Measurements from ENCODE around the gene NOM1.

Gene NOM1

DNA sequence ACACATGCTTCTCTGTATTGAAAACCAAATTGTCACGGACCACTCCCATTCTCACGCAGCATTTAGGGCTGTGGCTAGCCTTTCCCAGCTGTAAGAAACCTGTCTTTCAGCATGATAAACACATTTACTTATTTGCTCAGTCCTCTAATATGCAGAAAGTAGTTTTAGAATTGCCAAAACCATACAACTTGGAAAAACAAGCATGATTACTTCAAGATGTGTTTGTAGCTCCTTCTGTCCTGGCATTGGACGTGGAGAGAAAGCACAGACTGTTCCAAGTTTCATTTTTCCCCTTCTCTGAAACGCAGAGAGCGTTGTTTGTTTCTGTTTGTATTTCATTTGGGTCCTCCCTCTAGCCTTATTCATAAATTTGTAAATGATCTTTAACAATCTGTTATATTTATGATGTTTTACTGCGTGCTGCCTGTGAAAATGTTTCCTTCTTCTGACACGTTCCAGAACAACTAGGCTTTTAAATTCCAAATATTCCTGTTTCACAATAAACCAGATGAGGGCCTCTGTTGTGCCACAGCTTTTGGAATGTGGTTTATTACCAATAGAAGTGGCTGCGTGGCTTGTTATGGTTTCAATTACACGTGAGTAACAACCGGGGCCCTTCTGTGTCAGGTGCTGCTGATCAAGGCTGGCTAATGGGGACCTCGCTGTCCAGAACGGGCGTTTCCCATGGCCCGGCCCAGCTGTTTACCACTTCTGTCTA, 34.8 kb downstream of the NOM1 start:
- DNase-seq, result no peak

DNA sequence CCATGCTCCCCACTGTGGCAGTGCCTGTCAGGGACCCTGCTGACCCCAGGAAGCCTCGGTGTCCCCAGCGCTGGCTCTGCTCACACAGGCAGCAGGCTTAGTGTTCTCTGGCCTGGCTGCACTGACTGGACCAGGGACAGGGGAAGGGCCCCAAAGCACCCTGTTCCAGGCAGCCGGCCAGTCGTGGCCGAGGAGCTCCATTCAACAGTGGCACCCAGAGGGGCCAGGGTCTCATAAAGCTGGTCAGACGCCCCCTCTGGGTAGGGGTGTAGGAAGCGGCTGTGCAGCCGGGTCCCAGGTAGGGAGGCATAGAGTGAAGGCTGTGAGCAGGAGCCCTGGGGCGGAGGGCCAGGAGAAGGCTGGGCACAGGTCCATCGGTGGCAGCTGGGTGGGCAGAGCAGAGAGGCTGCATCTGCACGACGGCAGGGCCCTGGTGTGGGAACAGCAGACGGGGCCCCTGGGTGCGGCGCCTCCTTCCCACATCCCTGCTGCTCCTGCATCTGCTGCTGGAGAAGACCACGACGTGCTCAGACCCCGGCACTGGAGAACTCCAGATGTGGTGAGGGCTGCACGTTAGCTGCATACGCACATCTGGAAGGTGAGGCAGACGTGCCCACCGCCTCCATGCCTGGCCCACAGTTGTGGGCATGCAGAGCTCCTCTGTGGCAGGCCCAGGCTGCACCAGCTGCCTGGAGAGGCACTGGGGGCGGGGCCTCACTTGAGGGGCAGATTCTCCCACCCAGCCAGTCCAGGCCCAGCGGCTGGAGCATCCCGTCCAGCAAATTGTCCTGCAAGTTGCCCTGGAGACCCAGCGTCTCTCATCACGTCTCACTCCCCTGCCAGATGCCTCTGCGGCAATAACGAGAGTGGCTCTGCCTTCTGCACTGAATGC, 35.8 kb downstream of the NOM1 start:
- DNase-seq, result no peak

DNA sequence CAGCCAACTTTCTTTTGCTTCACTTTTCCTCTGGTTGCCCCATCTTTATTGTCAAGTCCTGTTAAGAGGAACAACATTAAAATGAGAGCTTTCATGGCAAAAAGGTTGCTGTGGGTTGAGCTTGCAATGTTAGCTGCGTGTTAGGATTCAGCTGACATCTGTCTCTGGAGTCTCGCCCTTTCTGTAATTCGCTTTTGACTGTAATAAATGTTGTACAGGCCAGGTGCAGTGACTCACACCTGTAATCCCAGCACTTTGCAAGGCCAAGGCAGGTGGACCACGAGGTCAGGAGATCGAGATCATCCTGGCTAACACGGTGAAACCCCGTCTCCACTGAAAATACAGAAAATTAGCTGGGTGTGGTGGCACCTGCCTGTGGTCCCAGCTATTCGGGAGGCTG, 36.9 kb downstream of the NOM1 start:
- no peak for DNase-seq

DNA sequence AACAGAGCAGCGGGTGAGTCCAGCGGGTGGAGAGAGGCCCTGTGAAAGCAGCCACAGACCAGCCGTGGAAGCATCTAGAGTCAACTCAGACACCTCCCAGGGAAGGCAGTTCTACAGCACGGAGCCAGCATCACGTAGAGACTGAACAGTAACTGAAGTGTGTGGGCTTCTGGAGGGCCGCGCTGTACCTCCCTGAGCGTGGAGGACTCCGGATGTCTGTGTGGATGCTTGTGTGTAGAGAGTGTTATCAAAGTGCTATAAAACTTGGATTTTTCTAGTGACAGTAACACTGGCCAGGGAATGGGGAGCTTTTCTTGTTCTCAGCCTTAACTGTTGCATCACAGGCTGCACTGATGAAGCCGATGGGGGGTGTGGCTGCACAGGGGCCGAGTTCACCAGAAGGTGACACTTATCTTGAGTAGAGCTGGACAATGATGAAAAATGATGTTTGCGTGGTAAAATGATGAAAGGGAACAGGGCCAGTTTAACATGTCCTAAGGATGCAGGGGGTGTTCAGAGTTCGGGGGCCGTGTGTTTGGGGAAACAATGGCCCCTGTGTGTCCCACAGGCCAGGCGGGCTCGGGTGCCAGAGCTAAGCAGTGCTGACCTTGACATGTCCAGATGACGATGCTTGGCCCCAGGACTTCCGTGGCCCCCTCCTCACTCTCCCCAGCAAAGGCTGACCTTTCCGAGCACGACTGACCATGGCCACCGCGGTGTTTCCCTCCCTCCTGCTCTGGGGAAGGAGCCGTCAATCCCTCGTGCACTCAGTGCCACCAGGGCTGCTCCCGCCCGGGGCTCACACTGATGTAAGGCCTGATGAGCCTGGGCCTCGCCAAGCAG, 39.1 kb downstream of the NOM1 start:
- no peak for DNase-seq

DNA sequence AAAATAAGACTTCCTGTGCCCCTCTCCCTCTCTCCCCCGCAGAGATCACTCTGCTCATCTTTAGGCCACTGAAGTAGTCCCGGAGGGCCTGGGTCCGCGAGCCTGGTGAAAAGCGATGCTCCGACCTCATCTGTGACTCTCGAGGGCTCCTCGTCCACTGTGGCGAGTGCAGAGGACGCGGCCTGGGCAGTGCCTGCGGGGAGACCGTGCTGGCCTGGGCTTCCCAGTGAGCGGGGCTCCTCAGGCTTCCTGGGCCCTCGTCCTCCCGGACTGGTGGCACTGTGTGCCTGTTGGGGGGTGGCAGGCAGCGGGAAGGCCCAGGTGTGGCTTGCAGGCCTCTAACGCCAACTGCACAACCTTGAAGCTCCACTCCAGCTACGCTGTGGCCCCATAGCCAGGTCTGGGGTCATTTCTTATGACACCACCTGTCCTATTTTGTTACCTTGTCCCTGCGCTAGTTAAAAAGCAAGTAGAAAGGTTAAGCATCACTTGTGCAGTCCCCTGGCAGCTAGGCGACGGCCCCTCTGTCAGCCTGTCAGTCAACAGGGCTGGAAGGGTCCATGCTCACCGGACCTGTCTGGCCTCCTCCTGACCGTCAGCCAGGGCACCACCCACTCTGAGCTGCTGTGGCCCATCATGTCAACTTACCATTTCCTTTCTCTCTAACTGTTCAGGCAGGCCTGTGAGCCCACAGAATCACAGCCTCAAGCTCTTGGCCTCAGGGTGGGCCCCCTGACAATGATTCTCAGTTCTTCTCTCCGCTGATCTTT, 40.4 kb downstream of the NOM1 start:
- no peak for DNase-seq

DNA sequence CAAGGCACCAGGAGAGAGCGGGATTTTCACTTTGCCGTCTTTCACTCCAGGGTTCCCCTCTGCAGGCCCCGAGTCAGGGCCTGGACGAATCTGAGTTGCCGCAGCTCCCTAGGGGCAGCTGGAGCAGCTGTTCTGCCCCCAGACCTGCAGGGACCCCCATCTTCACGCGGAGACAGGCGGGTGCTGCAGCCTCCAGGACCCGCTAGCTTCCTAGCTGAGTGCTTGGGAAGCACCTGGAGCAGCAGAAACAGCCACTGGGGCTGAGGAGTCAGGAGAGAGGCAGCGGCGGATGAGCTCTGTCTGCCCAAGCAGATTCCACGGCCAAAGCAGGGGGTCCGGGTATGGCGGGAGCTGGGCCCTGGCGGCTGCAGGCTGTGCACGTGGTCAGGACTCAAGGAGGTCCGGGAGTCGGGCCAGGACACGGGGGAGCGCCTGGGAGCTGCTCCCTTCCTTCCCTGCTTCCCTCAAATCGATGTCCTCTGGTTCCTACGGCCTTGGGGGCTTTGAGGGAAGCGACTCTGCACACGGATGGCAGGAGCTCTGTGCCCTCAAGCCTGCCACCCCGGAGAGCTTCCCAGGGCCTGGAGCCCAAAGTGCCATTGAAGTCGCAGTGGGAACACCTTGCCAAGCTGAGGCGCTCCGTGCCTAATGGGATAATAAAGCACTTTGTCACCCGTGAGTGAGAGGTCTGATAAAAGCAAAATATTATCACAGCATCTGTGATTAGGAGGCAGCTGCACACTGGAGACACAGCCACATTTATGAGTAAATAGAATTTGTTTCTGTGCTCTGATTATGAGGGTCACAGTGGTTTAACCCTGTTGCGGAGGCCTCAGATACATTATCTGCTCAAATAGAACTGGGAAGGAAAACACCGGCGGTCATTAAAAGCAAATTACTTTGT, 43.8 kb downstream of the NOM1 start:
- no peak for DNase-seq

DNA sequence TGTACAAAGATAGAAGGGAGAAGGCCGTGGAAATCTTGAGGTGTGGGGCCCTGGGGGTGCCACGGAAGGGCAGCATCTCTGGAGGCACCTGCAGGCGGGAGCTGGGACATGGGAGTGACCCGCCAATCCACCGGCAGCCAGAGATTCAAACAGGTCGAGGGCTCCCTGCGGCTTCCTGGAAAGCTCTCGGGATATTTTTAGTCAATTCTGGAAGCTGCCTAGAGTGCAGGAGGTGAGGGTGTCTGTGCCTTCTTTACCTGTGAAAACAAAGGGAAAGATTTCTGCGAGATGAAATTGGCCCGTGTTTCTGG, 44.4 kb downstream of the NOM1 start:
- no peak for DNase-seq

DNA sequence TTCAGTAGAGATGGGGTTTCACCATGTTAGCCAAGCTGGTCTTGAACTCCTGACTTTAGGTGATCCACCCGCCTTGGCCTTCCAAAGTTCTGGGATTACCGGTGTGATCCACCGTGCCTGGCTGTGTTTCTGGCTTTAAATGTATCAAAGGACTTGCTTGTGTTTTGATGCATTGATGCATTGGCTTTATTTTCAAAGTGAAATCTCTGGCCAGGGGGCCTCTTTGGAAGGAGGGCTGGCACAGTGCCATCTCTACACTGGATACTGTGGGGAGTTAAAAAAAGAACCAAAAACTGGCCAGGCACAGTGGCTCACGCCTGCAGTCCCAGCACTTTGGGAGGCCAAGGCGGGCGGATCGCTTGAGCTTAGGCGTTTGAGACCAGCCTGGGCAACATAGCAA, 44.9 kb downstream of the NOM1 start:
- DNase-seq, result no peak

DNA sequence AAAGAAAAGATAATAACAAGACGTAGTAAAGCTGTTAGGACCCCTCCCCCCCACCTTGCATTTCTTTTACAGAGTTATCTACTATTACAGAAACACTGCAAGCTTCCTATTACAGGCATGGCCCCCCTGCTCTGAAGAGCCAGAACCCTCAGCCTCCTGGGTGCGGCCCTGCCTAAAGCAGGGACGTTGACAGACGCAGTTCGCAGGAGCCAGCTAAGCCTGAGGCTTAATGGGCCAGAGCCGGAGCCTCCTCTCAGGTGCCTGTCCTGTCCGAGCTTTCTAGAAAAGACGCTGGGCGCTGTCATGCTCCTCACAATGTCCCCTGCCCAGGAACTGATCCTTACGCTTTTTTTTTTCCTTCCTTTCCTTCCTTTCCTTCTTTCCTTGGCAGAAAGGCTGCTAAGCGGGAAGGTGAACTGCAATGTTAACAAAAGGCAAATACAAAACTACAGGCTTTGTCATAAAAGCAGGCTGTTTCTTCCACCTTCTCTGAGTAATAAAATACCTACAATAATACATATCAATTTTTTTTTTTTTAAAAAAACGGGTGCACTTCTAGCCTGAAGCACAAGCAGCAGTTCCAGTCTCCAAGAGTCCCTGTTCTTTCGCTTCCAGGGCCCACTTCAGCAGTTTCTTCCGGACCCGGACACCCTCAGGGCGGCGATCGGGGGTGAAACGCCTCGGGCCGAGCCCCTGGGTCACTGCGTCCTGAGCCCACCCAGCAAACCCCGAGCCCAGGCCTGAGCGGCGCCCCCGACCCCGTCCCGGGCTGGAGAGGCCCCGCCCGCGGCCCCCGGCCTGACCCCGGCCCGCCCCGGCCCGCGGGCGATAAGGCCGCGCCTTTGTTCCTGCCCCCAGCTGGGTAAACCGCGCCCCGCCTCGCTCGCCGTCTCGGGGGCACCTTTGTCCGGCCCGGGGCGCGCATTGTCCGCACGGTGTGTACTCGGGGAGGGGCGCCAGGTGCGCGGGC, 49.8 kb downstream of the NOM1 start:
- DNase-seq, result no peak

DNA sequence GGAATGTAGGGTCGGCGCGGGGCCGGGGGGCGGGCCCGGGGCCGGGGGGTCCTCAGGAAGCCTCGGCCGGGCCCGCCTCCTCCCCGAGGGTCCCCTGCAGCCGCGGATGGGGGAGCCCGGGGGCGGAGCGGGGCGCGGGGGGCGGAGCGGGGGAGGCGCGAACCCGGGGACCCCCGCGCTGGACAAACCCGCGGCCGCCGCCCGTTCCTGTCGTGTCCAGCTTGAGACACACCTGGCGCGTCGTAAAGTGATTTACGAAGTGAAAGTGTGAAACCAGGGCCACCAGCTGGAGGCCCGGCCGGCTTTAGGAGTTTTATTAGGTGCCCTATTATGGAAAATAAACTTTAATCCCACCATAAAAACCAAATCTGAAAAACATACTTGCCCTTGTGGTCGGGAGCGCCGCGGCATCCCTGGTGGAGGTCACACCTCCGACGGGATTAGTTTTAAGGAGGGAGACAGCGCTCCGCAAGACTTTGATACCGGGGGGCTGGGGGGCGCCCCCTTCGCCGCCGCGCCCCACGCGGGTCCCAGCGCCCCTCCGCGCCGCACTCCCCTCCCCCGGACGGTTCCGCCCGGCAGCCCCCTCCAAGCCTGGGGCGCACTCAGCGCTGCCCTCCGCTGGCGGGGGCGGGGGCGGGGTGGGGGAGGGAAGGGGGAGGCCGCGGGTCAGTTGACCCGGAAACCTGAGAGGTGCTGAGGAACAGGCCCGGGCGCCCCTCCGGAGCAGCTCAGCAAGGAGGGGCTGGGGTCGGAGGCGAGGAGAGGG, 50.6 kb downstream of the NOM1 start:
- no peak for DNase-seq

DNA sequence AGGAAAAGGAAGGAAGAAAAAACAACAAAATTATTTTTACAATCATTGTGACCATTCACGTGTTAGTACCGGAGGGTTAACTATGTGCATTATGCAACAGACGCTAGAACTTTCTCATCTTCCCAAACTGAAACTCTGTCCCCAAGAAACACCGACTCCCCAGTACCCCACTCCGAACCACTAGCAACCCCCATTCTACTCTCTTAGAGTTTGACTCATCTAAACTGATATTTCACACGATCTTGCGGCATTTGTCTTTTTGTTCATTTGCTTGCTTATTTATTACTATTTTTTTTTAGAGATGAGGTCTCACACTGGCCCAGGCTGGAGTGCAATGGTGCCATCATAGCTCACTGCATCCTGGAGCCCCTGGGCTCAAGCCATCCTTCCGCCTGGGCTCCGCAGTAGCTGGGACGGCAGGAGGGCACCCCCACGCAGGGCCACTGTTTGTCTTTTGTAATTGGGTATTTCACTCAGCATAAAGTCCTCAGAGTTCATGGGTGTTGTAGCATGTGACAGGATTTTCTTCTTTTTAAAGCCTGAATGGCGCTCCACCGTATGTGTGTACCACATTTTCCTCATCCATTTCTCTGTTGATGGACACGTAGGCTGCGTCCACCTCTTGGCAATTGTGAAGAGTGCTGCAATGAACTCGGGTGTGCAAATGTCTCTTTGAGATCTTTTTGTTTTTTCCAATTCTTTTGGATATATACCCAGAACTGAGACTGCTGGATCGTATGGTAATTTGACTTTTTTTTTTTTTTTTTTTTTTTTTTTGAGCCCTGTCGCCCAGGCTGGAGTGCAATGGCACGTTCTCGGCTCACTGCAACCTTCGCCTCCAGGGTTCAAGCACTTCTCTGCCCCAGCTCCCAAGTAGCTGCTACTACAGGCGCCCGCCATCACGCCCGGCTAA, 51.5 kb downstream of the NOM1 start:
- DNase-seq, result no peak

DNA sequence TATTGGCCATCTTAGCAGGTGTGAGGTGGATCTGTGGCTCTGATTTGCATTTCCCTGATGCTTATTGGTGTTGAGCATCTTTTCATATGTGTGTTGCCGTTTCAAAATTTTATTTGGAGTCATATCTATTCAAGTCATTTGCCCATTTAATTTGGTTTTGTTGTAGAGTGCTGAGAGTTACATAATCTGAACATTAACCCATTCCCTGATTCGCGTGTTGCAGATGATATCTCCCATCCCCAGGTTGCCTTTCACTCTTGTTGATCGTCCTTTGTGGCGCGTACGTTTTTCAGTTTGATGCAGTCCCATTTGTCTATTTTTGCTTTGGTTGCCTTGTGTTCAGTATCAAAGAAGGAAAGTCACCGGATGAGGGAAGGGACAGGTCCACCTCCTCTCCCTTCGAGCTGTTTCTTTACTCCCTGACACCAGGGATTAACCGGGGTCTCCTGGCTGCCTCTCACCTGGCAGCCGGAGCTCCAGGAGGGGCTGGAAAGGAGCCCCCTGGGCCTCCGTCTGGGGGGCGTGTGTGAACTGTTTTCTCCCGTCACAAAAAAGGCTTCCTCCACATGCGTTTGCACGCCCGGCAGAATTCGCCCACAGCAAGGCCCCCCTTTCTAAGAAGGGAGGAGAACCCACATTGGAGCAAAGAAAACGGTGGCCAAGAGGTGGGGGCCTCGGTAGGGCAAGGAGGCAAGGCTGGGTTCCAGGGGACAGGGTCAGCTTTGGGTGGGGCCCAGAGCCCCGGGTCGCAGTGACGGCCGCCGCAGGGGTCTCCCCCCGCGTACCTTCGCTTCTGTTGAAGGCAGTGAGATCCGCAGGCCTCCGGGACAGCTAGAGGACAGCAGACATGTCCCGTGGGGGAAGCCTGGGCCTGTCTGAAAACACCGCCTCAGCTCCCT, 52.7 kb downstream of the NOM1 start:
- no peak for DNase-seq

DNA sequence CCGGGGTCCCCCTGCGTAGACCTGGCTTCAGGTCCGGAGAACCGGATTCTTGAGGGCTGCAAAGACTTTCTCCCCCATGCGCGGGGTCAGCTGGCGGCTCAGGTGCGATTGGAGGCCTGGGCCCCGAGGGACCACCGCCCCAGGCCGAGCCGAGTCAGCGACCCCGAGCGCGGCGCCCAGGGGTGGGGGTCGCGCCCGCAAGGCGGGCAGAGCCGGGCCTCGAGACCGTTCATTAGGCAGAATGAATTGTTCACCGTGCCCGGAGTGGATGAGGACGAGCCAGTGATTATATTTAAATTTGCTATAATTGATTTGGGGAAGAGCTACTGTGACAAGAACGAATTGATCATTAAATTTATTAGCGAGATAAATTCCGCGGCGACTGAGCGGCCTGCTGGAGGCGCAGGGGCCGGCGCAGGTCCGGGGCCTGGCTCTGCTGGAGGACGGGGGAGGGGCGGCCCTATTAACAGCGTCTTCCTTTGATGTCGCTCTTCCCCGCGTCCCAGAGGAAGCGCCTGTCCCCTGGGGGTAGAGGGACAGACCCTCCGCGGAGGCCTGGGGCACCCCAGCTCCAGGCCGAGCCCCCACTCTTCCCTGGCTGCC, 53.4 kb downstream of the NOM1 start:
- no peak for DNase-seq

DNA sequence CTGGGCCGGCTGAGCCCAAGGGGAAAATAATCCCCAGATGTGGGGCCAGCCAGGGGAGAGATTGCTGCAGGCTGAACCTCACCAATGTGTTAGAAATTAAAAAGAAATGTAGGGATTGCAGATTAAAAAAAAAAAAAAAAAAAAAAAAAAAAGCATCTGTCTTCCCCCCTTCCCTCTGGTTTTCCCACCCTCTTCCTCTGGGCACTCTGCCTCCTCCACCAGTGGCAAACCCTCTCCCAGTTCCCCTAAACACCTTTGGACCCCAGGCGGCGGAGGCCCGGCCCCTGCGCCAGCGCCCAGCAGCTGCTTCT, 53.9 kb downstream of the NOM1 start:
- no peak for DNase-seq

DNA sequence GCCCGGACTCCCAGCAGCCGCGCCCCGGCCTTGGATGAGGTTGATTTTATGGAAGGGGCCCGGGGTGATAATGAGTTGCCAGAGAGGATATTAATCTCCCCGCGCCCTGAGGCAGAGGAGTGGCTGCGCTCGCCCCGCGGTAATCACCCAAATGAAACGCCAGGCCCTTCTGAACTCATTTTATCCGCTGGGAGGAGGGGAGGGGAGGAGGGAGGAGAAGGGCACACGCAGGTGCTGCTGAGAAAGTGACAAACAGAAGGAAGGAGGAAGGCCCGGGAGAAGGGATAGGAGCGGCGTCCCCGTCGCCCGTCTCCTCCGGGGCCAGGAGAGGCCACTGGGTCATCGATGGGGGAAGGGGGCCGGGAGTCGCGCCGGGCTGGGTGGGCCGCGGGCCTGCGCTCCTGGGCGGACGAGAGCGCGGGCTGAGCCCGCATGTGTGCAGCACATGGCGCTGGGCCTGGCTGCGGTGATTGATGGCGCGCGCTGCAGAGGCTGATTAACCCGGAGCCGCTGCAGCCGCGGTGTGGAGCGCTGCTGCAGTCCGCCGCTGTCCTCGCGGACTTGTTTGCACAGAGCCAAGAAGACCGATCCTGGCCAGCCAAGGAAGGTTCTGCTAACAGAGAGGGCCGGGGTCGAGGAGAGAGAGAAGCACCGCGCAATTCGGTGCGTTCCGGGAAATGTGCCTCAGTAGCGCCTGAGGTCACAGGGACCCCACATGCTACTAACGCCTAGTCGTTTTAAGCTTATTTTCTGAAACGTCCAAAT, 54.4 kb downstream of the NOM1 start:
- DNase-seq, result no peak
